ENCODE measurements around the gene FCHO2.

DNA sequence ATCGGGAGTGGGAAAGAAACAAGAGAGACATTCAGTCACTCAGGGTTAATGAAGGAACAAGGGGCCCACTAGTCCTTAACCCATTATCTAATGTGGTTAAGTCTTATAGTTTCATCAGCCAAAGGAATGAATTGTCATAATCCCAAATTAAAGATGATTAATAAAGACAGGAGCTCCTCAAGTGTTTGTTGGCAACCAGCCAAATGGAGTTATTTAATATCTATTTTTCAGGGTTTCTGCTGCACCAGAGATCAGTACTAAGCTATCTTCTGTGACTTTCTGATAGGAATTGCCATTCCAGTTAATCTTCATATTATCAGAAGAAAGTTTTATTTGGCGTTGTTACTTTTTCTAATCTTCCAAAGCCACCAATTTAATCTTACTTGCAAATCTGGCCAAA is 34.0 kb upstream of the FCHO2 start:
- TF ChIP-seq, protein P1, sequence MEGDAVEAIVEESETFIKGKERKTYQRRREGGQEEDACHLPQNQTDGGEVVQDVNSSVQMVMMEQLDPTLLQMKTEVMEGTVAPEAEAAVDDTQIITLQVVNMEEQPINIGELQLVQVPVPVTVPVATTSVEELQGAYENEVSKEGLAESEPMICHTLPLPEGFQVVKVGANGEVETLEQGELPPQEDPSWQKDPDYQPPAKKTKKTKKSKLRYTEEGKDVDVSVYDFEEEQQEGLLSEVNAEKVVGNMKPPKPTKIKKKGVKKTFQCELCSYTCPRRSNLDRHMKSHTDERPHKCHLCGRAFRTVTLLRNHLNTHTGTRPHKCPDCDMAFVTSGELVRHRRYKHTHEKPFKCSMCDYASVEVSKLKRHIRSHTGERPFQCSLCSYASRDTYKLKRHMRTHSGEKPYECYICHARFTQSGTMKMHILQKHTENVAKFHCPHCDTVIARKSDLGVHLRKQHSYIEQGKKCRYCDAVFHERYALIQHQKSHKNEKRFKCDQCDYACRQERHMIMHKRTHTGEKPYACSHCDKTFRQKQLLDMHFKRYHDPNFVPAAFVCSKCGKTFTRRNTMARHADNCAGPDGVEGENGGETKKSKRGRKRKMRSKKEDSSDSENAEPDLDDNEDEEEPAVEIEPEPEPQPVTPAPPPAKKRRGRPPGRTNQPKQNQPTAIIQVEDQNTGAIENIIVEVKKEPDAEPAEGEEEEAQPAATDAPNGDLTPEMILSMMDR (IDR thresholded peaks at IDR 0.05) = no peak
- TF ChIP-seq POLR2A (IDR thresholded peaks at IDR 0.05) = no peak

All from body of pancreas (tissue), 4 donors.